Suppressor macrophage (primary cell): Measurements from ENCODE around the gene RARB.

ENCODE experiments used
- DNase-seq, 4 experiments: peaks; one replicate each; pipeline ENCODE4 v3.0.0-alpha.2; 2020 to 2022

Gene RARB

DNA sequence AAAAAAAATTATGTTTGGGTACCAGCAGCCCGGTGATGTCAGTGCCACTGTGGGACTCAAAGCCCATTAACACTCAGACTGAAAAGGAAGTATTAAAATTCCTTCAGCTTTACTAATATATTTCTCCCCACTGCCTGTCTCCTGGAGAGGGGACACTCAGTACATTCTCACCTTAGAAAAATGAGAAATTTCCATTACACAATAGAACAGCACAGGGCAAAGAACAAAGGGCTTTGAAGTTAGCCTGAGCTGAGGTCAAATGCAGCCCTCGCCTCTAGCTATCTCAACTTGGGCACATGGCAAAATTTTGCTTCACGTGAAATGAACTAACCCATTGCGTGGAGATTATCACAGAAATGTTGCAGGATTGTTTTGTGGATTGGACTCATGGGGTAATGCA is 80.8 kb downstream of the RARB start:
- DNase-seq: no peak

DNA sequence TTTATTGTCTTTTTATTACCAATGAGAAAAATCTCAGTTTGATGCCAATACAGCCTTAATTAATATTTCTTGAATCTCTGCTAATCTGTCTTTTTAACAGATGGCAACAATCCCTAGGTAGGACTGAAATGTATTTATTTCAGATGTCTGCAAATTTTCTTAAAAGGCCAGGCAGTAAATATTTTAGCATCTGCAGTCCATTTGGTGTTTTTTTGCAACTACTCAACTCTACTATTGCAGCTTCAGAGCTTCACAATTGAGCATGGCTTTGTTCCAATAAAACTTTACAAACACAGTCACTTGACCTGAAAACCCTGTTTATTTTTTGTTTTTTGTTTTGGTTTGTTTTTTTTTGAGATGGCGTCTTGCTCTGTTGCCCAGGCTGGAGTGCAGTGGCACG is 82.7 kb downstream of the RARB start:
- DNase-seq: no peak

DNA sequence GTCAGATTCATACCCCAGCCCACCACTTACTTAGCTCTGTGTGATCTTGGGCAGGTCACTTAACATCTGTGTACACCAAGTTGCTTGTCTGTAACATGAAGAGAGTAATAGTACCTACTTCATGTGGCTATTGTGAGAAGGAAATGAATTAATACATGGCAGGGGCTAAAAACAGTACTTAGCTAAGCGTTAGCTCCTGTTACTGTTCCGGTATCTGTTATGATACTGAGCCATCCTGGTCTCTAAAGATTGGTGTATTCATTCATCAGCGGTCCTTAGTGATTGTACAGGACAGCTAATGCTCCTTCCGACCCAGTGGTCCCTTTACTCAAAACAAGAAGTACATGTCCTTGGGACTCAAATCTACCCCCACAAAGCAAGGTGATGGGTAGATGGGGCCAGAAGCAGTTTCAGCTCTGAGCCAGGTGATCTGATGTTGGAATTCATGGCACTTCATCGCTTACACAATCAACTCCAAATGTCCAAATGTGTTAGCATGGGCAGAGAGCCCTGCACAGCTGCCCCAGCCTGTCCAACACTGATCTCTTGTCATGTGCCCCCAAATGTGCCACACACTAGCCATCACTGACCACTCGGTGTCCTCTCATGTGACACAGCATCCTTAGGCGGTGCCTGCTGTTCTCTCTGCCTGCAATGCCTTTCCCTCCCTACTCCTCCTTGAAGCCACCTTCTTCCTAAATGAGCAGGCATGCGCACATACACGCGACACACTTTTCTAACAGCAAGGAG is 84.1 kb downstream of the RARB start:
- no peak for DNase-seq

DNA sequence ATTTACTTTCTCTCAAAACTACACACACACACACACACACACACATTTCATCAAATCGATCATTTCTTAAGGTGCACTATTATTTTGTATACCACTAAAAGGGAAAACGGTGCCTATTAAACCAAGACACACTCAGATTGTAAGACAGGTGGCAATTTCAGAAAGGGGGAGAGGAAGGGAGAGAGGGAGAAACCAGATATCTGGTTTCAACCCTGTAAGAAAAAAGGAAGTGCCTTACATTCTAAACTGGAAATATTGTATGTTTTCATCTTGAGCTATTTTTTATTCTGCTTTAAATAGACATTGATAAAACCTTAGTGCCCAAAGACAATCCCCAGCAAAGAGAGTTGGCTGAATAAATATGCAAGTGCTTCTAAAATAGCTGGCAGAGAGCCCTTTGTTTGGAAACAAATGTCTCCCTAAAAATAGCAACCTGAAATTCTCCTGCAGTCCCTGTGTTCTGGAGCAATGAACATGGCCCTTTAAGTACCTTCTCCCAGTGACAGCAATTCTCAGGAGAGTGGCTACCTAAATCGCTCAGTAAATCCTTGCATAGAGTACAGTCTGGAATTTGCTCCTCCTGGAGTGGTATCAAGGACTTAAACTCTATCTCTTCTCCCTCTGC is 85.7 kb downstream of the RARB start:
- DNase-seq: no peak

DNA sequence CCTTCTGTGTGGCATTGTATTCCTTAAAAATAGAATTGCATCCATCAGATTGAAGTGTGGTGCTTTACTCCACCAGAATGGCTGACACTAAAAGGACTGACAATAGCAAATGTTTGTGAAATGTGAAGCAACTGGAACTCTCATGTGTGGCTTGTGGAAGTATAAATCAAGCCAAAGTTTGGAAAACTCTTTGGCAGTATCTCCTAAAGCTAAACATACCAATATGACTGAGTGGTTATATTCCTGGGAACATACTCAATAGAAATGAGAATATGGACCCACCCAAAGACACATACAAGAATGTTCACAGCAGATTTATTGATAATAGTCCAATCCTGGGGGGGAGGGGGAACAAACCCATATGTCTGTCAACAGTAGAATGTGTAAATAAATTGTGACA is 87.1 kb downstream of the RARB start:
- DNase-seq: no peak

DNA sequence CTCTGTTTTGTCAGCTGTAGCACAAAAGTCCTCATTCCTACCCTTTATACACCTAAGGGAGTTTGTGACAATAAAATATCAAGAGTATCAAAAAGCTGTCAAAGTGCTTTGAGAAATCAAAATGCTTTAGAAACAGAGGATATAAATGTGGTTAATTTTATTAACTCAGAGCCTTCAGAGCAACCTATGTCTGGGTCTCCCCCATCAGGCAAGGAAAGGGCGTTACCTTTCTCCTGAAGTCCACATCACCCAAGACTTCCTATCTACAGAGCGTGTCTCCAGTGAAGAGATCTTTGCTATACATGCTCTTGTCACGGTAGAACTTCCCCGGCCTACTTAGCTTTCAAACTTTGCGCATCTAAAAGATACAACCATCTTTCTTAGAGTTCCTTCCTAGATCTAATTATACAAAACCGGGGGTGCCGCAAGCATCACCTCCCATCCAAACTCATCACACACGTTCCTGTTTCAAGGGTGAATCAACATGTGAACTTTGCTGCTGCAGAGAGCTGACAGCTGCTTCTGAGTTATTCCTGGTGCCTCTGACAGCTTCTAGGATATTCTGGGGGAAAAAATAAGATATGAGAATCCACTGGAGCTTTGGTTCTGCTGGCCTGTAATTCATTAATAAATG is 93.0 kb downstream of the RARB start:
- DNase-seq: no peak

DNA sequence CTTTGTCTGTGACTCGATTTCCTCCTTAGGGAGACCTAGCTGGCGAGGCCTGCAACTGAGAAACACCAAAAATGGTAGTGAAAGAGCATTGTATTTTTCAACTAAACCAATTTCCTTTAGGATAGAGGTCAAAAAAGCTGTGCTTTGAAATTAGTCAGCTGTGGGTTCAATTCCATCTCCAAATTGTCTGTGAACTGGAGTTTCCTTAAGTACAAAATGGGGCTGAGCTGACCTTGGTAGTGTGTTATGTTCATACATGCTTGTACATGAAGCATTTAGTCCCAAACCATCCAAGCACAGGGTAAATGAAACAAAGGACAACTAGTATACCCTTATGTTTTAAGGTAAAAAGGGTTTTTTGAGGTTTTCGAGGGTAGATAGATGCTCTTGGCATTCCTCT is 99.3 kb downstream of the RARB start:
- DNase-seq: no peak

DNA sequence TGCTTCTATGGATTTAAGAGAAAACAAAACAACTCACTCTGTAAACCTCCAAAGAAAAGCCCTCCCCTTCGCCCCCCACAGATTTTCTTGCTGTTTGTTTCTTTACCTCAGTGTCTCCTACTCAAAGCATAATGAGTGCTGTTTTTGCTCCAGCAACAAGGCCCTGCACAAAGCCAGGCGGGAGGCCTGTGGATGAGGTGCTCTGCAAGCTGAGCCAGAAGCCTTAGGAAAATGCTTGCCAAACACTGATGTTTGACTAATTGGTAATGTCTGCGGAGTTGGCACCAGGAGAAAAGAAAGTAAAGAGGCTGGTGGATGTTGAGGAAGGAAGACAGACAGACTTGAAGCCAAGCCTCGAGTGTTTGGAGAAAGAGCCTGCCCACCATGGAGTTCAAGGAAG is 99.7 kb downstream of the RARB start:
- DNase-seq: no peak

DNA sequence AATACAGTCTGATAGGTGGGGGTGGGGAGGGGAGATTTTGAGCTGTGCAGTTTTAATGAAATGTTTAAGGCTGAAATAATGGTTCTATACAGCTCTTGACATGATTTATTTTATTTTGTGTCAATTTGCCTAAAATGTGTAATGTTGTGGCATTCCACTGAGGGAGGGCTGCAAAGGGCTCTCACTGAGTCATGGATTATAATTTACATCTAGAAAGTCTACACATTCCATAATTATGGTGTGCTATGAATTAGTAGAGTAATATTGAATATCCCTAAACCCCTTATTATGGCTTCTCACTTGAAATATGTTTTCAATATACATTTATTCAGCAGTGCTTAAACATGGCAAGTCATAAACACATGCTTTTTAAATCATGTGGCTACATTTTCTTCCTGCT is 103.9 kb downstream of the RARB start:
- no peak for DNase-seq

DNA sequence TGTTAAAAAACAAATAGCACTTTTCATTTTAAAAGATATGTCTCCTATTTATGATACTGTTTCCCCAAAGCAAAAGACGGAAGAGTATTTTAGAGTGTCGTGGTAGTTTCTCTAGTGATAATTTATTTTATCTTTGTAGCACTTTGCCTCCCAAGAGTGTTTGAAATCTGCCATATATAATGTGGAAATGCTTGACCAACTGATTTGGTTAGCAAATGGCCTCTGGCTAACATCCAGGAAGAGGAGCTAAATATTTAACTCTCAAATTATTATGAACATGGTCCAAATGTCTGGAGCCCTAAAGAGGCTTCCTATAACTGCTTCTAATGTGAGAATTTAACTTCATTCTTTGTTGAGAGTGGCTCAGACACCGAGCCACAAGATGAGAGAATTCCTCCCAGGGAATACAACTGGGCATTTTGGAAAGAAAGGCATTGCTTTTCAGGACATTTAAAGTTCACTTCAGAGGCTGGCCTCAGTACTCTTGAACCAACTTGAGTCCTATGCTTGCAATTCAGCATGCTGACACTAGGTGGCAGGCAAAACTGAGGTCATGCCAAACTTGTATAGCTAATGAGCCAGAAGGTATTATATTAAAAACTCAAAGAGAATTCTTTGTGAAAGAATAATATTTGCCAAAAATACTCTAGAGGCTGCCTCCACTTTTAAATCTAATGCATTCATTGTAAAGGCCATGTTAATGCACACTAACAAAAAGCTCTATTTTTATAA is 104.5 kb downstream of the RARB start:
- DNase-seq: peak; percentile 59 to 74 (median 70)

DNA sequence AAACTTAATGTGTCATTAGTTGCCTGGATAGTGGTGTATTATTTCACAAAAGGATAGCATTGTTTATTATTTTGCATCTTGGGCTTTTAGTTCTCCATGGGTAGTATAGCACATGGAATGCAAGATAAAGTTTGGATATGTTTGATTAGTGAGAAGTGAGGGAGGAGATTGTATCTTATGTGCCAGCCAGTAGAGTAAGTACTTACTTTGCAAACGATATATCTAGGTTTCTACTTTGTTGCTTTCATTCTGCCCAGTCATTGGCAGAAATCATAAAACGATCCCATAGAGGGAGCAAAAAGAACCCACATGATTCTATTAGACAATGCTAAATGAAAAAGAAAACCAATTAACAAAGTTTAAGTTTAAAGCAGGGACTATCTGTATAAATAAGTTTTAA is 105.3 kb downstream of the RARB start:
- no peak for DNase-seq

DNA sequence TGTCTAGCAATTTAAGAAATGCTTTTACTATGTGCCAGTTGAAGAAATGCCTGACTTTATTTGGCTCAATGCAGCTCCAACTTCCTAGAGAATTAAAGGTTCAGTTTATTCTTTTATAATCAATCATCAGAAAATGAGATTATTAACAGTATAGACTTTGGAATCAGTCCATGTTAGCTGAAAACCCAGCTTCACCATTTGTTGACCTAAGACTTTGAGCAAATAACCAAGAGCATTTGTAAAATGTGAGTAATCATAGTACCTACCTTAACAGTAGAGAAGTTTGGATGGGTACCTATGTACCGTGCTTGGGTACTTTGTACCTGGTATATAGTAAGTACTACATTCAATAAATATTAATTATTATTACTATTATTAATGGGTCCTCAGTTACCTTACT is 105.9 kb downstream of the RARB start:
- DNase-seq: no peak

DNA sequence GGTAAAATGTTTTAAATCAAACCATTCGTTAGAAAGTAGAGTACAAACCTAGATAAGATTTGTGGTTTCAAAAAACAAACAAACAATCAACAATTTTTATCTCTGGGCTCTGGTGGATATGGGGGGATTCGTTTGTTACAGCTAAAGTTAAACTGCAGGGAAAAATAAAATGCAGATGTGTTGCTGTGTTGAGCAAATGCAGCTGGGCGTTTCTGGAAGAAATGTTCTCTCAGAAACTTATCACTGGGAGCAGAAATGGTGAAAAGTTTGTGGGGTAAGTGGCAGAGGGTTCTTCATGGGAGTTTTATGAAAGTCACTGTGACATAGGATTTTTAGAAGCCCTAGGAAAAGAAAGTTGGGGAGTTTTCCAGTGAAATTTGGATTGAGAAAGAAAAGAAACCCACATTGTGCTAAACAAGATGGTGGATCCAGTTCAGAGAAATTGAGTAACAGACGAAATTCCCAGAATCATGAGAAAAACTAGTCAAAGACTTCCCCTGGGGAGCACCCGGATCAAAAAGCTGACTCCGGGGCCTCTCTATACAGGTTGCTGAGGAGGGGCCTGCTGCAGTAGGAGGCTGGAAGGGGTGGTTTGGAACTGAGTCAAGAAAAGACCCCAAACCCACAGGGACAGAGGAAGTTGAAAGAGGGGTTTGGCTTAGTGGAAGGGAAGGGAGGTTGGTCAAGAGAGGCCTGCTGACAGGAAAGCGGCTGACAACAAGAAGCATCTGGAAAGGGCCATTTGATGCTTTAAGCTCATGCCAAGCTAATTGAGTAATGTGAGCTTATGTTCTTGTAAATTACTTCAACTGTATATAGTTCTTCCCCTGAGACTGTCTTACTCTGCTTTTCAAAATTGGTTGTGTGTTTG is 108.7 kb downstream of the RARB start:
- no peak for DNase-seq

DNA sequence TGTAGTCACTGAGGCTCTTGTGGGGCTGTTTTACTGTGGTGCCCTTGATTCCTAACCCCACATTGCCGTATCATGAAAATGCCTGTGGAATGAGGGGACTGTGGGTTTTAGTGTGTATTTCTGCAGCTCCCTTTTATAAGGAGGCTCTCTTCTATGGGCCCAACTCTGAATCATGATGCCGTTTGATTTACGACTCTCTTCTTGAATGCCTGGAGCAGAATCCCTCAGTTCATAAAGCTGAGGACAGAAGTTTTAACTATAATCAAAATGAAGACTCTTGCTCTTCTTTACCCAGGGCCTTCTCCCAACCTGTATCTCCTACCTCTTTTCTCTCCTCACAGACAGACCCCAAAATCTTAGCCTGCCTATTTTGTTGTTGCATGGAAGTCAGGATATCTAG is 109.5 kb downstream of the RARB start:
- DNase-seq: no peak

DNA sequence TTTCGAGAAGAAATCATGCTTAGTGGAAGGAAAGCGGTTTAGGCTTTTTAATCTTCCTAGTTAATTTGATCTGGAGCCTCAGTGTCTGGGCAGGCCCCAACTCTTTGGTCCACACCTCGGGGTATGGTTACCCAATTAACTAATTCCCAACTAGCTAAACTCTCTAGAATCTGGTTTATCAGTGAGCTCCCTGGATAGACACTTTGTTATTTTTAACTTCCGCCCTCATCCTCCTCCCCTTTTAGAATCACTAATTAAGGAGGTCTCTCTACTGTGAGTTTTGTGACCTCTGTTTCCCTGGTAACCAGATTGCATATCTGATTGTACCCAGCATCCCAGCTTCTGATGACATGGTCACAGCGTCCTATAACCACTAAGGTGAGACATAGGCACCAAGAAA is 112.2 kb downstream of the RARB start:
- no peak for DNase-seq

DNA sequence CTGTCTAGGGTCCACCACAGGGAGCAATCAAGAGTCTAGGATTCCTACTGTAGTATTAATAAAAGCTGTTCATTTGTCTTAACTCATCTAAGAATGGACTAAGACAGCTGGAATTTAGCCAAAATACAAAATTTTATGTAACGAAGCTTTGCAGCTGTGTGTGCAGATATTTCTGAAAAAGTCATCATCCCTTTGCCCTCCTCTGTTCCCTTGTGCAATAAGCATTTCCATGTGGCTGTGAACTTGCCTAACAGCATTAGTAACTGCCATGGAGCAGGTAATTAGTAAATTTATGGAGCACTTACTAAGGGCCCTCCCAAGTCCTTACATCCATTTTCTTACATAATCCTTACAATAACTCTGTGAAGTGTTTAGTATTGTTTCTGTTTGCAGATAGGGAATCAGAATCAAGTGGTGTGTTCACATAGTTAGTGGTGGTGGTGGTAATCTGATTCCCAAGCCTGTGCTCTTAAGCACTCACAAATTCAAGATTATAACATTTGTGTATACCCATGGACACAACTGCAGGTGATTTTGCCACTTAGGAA is 114.5 kb downstream of the RARB start:
- no peak for DNase-seq

DNA sequence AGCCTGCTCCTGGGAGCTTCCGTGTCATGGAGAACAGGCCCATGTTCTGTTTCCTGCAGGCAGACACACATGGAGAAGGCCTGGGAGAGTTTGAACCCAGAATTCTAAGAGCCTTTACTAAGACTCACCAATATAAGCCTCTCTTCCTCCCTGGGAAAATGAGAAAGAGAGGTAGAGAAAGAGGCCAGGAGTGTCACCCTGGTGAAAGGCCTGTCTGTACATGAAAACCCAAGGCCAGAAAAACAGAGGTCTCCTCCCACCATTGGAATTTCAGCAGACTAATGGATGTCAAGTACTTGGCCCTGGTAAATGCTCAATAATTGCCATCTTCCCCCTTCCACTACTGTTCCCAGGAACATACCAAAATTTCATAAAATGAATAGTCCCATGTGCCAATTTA is 119.0 kb downstream of the RARB start:
- no peak for DNase-seq

DNA sequence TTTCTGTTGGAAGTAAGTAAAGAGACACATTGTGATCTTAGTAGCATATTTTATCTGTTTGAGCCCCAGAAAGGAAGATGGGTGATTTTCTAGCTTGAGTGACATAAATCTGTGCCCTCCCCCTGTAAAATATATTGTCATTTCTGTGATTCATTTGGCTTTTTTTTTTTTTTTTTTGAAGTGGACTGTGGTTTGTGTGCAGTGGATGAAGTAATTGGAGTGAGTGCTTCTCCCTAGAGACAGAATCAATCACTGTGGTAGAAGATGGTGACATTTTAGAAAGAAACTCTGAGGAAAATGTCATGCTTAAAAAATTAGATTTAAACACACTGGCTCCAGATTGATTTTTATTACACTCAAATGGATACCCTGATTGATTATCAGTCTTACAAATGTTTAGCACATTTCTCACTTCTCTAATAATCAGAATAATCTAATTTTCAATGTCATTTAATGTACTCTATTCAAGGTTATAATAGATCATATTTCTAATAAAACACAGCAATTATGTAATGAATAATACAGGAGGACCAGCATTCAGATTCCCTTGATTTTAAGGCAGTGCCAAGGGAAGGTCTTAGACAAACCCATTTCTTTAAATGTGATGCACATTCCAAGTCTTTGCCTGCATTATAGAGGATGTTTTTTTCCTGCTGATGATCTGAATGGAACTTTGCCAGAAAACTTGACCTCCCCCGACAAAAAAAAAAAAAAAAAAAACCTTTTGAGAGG is 120.0 kb downstream of the RARB start:
- DNase-seq: no peak

DNA sequence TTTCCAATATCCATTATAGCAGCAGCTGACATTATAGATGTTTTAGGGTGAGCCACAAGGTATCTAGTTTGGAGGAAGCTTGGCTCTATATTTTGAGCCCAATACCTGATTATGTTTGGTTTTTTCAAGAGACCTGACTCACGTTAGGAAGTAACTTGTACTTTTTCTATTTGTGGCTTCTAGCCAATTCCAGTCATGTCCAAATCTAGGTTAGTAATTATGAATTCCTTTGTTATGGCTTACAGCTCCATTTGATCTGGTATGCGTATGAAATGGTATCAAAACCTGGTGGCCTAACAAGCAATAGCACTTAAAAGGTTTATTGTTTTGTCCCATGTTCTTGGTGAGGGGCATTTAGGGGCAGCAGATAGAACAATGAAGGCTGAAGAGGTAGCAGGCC is 120.8 kb downstream of the RARB start:
- DNase-seq: no peak

DNA sequence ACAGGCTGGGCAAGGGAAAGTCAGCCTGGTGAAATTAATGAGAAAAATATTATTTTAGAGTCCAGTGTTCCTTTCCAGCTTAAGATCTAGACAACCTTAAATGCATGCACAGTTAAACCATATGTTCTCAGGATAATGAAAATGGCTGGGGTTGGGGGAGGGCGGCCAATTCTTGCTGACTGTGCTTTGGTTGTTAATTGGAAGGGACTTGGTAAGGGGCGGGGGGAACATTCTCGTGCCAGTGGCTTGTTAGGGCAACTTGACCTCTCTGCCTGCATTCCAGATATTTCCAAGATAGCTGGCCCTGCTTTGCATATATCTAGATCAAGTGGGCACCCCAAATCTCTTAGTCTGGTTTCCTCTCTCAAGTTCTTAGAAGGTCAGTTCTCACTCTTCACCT is 124.2 kb downstream of the RARB start:
- DNase-seq: no peak

DNA sequence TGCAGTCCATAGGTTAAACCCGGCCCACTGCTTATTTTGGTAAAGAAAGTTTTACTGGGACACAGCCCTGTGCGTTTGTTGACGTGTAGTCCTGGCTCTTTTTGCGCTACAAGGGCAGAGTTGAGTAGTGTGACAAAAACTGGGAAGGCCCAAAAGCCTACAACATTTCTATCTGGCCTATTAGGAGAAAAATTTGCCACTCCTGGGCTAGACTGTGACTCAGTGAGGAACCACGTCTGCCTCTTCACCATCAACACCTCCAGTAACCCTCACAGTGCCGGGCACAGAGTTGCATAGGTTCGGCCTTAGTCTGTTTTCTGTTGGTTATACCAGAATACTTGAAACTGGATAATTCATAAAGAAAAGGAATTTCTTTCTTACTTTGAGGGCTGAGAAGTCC is 126.3 kb downstream of the RARB start:
- DNase-seq: no peak
